Measurements from ENCODE around the gene ADGRL2. TPM values are rescaled to one million over a fixed set of nuclear protein-coding genes. Genes with fewer than 3 reads are reported as not detected.
"Not testable (repeated sequence)": the region's sequence is repeated elsewhere in the genome, so short reads cannot be mapped to it uniquely, and the experiment has no call there.

The ADGRL2 gene
- polyA plus RNA-seq, 3 donors from 2014 or later: not detected

DNA sequence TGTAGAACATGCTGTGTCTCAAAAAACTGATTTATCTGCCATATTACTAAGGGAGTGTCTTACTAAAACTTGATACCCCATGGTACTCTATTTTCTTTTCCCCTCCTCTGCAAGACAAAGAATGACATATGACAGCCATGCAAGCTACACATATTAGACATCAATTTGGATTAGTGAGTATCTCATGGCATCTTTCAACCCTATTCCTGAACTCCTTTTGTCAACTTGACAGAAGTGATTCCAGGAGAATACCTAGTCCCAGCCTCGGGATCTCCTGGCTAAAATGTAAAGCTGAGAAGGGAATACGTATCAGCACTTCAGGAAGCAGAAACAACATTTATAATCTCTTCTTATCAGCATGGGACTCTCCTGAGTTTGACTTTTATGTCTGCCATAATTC lies 43.7 kb downstream of the ADGRL2 start:
- Mint-ChIP-seq H3K4me3 (no peak overlapping the region), H3K36me3 (peaks cover 0 to 7% (median 0%) of the 10 kb centered on the region in 3 donors), H3K27ac (no peak overlapping the region), H3K4me1 (no peaks in the 10 kb centered on the region), H3K9me3 (peaks cover 6 to 22% (median 19%) of the 10 kb centered on the region in 6 donors), H3K27me3 (ENCODE audit: low read depth in 3 of 3) (no peaks in the 10 kb centered on the region)
- DNase-seq: no peak

DNA sequence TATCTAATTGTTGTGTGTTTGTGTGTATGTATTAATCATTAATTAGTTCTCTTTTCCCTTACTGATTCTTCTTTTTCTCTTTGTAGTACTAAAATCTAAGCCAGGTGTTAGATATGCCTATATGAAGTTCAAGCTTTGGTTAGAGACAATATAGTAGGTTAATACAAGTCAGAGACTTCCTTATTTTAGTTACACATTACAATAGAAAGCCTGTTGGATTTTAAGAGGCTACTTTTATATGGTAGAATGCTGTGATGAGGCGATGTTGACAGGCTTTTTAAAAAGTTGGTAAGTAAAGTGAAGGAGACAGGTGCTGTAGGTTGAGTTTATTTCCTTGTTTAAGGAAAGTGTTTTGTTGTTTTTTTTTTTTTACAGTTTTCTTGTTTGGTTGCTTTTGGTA lies 45.9 kb downstream of the ADGRL2 start:
- Mint-ChIP-seq H3K36me3 (peaks cover 0 to 4% (median 0%) of the 10 kb centered on the region in 3 donors), H3K27me3 (ENCODE audit: low read depth in 3 of 3) (no peaks in the 10 kb centered on the region), H3K27ac (no peak overlapping the region), H3K9me3 (peaks cover 4 to 25% (median 17%) of the 10 kb centered on the region in 6 donors), H3K4me3 (no peak overlapping the region), H3K4me1 (no peaks in the 10 kb centered on the region)
- DNase-seq: no peak

DNA sequence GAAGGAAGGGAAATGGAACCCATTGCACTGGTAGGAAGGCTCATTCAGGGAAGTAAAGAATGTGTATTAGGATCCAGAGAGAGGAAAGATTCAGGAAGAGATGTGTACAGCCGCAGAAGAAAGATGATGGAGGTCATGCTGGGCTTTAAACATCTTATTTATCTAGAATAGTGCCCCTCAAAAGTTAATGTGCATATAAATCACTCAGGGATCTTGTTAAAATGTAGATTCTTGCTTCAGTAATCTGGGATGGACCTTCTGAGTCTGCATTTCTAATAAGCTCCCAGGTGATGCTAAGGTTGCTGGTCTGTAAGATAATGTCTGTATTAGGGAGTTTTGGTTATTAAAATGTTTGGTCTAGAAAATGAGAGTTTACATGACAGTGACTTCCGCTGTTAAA lies 46.3 kb downstream of the ADGRL2 start:
- Mint-ChIP-seq H3K9me3 (peaks cover 0 to 22% (median 15%) of the 10 kb centered on the region in 6 donors), H3K4me1 (no peaks in the 10 kb centered on the region), H3K27ac (no peak overlapping the region), H3K4me3 (no peak overlapping the region), H3K36me3 (no peaks in the 10 kb centered on the region), H3K27me3 (ENCODE audit: low read depth in 3 of 3) (no peaks in the 10 kb centered on the region)
- DNase-seq: no peak

DNA sequence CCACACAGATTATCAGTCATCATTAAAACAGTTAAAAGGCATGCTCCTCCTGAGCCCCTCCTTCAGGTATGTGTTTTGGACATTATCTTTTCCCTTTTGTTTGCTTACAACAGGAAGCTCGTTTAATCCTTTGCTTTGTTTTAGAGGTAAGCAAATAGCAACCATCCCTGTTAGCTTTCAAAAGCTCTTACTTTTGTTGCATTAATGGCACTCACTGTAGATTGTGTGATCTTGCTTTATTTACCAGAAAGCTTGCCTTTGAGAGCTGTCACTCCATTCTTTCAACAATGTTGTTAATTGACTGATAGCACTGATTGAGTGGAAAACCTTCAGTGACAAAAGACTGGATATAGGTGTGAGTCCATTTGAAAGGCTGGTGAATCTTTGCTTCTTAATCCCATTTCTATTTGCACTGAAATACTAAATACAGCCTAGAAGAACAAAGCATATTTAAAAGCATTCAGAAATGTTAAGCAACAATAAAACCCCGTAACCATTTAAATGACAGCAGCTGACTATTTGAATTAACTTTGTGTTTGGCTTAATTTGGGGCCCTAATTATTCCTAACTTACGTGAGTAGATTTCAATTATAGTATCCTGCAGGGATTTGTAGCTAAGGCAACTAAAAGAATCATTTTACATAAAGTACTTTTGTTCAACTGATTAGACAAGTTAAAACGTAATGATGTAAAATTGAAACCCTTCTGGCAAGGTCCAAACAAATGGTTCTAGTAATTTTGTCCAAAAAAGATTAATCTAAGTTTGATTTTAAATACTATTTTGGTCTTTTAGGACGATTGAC lies 48.3 kb downstream of the ADGRL2 start:
- peaks cover 0 to 20% (median 13%) of the 10 kb centered on the region in 6 donors for H3K9me3 Mint-ChIP-seq
- H3K4me1 Mint-ChIP-seq: no peaks in the 10 kb centered on the region
- DNase-seq: no peak
- no peaks in the 10 kb centered on the region for H3K36me3 Mint-ChIP-seq
- no peaks in the 10 kb centered on the region for H3K27me3 Mint-ChIP-seq (ENCODE audit: low read depth in 3 of 3)
- H3K4me3 Mint-ChIP-seq: no peak overlapping the region
- H3K27ac Mint-ChIP-seq: no peak overlapping the region

DNA sequence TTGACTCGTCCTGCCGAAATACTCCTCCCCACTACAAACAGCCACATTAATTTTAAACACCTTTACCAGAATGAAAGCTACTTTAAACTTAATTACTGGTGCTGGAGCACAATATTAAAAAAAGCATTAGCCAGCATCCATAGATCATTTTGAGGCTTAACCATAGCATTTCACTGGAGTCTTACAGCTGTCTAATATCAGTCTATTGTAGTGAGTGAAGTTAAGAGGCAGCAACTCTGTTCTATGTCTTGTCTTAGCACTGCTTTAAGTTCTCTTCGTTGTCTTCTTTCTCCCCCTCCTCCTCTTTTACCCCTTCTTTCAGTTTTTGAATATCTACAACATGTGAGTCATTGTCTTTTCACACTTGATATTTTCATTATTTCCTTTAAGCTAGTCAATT lies 49.3 kb downstream of the ADGRL2 start:
- DNase-seq: no peak
- H3K36me3 Mint-ChIP-seq: no peaks in the 10 kb centered on the region
- peaks cover 0 to 3% (median 0%) of the 10 kb centered on the region in 3 donors for H3K27me3 Mint-ChIP-seq (ENCODE audit: low read depth in 3 of 3)
- H3K4me3 Mint-ChIP-seq: no peak overlapping the region
- H3K27ac Mint-ChIP-seq: no peak overlapping the region
- H3K4me1 Mint-ChIP-seq: no peaks in the 10 kb centered on the region
- peaks cover 4 to 28% (median 14%) of the 10 kb centered on the region in 6 donors for H3K9me3 Mint-ChIP-seq

DNA sequence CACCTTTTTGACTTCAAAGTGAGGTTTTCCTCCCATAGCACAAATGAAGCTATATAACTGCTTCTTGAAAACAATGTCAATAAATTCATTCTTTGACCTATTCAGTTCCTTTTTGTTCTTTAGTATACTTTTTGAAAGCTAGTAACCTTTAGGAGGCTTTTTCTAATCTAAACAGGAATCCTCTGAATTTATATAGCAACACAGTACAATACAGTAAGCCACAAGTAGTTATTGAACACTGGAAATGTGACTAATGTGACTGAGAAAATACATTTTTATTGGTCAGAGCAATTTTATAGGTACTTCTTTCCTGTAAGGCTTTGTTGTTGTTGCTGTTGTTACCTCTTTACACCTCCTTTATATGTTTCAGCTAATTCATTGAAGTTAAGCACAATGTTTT lies 49.8 kb downstream of the ADGRL2 start:
- Mint-ChIP-seq H3K4me1 (no peaks in the 10 kb centered on the region), H3K36me3 (no peaks in the 10 kb centered on the region), H3K9me3 (peaks cover 7 to 29% (median 14%) of the 10 kb centered on the region in 6 donors), H3K27ac (no peak overlapping the region), H3K27me3 (ENCODE audit: low read depth in 3 of 3) (peaks cover 0 to 3% (median 0%) of the 10 kb centered on the region in 3 donors), H3K4me3 (no peak overlapping the region)
- DNase-seq: no peak

- DNase-seq: no peak
- Mint-ChIP-seq H3K4me1 (no peaks in the 10 kb centered on the region), H3K4me3 (no peak overlapping the region), H3K9me3 (peaks cover 9 to 36% (median 16%) of the 10 kb centered on the region in 6 donors), H3K27ac (no peak overlapping the region), H3K36me3 (no peaks in the 10 kb centered on the region), H3K27me3 (ENCODE audit: low read depth in 3 of 3) (peaks cover 0 to 3% (median 1%) of the 10 kb centered on the region in 3 donors)
Observed at GRCh38 chr1:81851217-81851616, 50.5 kb downstream of the ADGRL2 start.

GRCh38 chr1:81852961-81853360 lies 52.2 kb downstream of the ADGRL2 start:
- H3K9me3 Mint-ChIP-seq: peaks cover 5 to 32% (median 11%) of the 10 kb centered on the region in 6 donors
- H3K27me3 Mint-ChIP-seq (ENCODE audit: low read depth in 3 of 3): peaks cover 0 to 3% (median 1%) of the 10 kb centered on the region in 3 donors
- no peaks in the 10 kb centered on the region for H3K4me1 Mint-ChIP-seq
- no peaks in the 10 kb centered on the region for H3K36me3 Mint-ChIP-seq
- no peak for DNase-seq
- H3K27ac Mint-ChIP-seq: no peak overlapping the region
- H3K4me3 Mint-ChIP-seq: no peak overlapping the region

GRCh38 chr1:81867235-81867634 lies 66.5 kb downstream of the ADGRL2 start:
- no peak overlapping the region for H3K27ac Mint-ChIP-seq
- no peak for DNase-seq
- peaks cover 5 to 37% (median 12%) of the 10 kb centered on the region in 6 donors for H3K9me3 Mint-ChIP-seq
- peaks cover 0 to 1% (median 0%) of the 10 kb centered on the region in 3 donors for H3K27me3 Mint-ChIP-seq (ENCODE audit: low read depth in 3 of 3)
- H3K4me1 Mint-ChIP-seq: no peaks in the 10 kb centered on the region
- H3K4me3 Mint-ChIP-seq: no peak overlapping the region
- H3K36me3 Mint-ChIP-seq: no peaks in the 10 kb centered on the region

DNA sequence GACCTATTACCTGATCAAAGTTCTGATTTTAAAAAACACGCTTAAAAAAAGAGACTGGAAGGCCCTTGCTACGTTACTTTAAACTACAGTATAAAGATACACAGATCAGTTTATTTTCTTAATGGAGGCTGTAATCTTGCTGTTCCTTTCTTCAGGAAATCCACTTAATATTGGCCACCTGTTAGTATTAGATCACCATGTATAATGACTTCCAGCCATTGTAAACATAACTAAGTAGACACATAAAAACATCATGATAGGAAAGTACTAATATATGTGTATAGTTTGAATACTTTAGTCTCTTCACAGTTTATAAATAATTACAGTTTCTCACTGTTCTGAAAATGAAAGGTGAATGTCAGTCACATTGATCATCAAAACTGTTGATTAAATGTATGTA lies 68.6 kb downstream of the ADGRL2 start:
- DNase-seq: no peak
- Mint-ChIP-seq H3K4me3 (no peak overlapping the region), H3K27me3 (ENCODE audit: low read depth in 3 of 3) (peaks cover 0 to 1% (median 0%) of the 10 kb centered on the region in 3 donors), H3K27ac (no peak overlapping the region), H3K4me1 (no peaks in the 10 kb centered on the region), H3K36me3 (no peaks in the 10 kb centered on the region), H3K9me3 (peaks cover 8 to 38% (median 10%) of the 10 kb centered on the region in 6 donors)

DNA sequence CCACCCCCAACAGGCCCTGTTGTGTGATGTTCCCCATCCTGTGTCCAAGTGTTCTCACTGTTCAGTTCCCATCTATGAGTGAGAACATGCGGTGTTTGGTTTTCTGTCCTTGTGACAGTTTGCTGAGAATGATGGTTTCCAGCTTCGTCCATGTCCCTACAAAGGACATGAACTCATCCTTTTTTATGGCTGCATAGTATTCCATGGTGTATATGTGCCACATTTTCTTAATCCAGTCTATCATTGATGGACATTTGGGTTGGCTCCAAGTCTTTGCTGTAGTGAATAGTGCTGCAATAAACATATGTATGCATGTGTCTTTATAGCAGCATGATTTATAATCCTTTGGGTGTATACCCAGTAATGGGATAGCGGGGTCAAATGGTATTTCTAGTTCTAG lies 70.4 kb downstream of the ADGRL2 start:
- not testable (repeated sequence) for H3K27me3 Mint-ChIP-seq (ENCODE audit: low read depth in 3 of 3); H3K4me3 Mint-ChIP-seq; DNase-seq; H3K36me3 Mint-ChIP-seq; H3K4me1 Mint-ChIP-seq; H3K27ac Mint-ChIP-seq
- H3K9me3 Mint-ChIP-seq: peaks cover 7 to 31% (median 11%) of the 10 kb centered on the region in 6 donors

DNA sequence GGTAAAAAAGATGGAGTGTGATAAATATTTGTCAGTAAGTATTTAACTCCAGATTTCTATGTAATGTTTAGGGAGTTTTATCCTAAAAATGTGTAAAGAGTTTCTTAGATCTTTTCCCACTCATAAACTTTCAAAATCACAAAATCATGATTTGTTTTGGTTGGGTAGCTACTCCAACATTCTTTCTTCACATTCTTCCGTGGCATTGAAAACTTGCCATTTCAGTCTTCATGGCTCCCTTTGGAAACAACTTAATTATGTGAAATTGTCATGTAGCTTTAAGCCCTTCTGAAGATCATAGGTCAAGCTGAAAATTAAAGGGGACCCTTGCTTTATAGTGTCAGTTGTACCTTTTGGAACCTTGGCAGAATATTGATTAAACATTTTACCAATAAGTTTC lies 73.2 kb downstream of the ADGRL2 start:
- Mint-ChIP-seq H3K27ac (no peak overlapping the region), H3K4me3 (no peak overlapping the region), H3K27me3 (ENCODE audit: low read depth in 3 of 3) (no peaks in the 10 kb centered on the region), H3K9me3 (peaks cover 6 to 37% (median 12%) of the 10 kb centered on the region in 6 donors), H3K36me3 (no peaks in the 10 kb centered on the region), H3K4me1 (no peaks in the 10 kb centered on the region)
- DNase-seq: no peak

- Mint-ChIP-seq H3K27me3 (ENCODE audit: low read depth in 3 of 3) (no peaks in the 10 kb centered on the region), H3K4me1 (no peaks in the 10 kb centered on the region), H3K4me3 (no peak overlapping the region), H3K36me3 (no peaks in the 10 kb centered on the region), H3K9me3 (peaks cover 6 to 39% (median 12%) of the 10 kb centered on the region in 6 donors), H3K27ac (no peak overlapping the region)
- no peak for DNase-seq
Observed at GRCh38 chr1:81874461-81874860, 73.7 kb downstream of the ADGRL2 start.

GRCh38 chr1:81874940-81875339 lies 74.2 kb downstream of the ADGRL2 start:
- no peaks in the 10 kb centered on the region for H3K4me1 Mint-ChIP-seq
- H3K27ac Mint-ChIP-seq: no peak overlapping the region
- H3K36me3 Mint-ChIP-seq: no peaks in the 10 kb centered on the region
- no peak overlapping the region for H3K4me3 Mint-ChIP-seq
- no peak for DNase-seq
- H3K9me3 Mint-ChIP-seq: peaks cover 6 to 39% (median 12%) of the 10 kb centered on the region in 6 donors
- H3K27me3 Mint-ChIP-seq (ENCODE audit: low read depth in 3 of 3): no peaks in the 10 kb centered on the region

Data from immature natural killer cell (primary cell).